SK-N-SH (cell line): ENCODE data around the gene GATB. TPM values are rescaled to one million over a fixed set of nuclear protein-coding genes. Genes with fewer than 3 reads are reported as not detected.

Source experiments
- CTCF ChIA-PET: fragments of 300-600, 350-600 bp; formaldehyde crosslinking; extraction: SDS; loops from one replicate; lab custom pipeline; 2021; lab: Yijun Ruan, JAX
- POLR2A ChIA-PET: fragments of 350-600 bp; sonication (Branson Sonifier 250); formaldehyde crosslinking; extraction: SDS; loops from one replicate; lab custom pipeline; 2020; ENCODE audit warnings: antibody characterized with exemption, inconsistent platforms; lab: Yijun Ruan, JAX
- DNase-seq: peaks from one replicate; pipeline ENCODE4 v3.0.0; 2012
- H2AFZ ChIP-seq: fragments of 200-600 bp; sonication (generic); 2 replicates; pipeline ENCODE4 v1.8.1; 2016; ENCODE audit warnings: antibody characterized with exemption, mild to moderate bottlenecking, low read depth
- H3F3A ChIP-seq: fragments of 200-600 bp; sonication (generic); replicated peaks from 2 replicates; pipeline ENCODE3; 2016; ENCODE audit warnings: antibody characterized with exemption, mild to moderate bottlenecking; ENCODE audit not compliant: insufficient read depth
- H3K27ac ChIP-seq, 2 experiments: fragments of 200-500 bp in 1 of 2; fragments of 200-600 bp in 1 of 2; sonication (Bioruptor generic) in 1 of 2; sonication (generic), shearing (Covaris generic) in 1 of 2; 2 replicates each; pipeline versions ENCODE4 v1.5.1 to v1.6.1; 2014 to 2016; ENCODE audit warnings: low read depth in 2 of 2, inconsistent platforms in 1 of 2, low read length in 1 of 2, mild to moderate bottlenecking in 1 of 2, mixed read lengths in 1 of 2
- H3K27me3 ChIP-seq: fragments of 200-600 bp; sonication (generic), shearing (Covaris generic); 2 replicates; pipeline ENCODE4 v1.6.1; 2016; ENCODE audit warnings: mixed run types; ENCODE audit not compliant: insufficient read depth
- H3K36me3 ChIP-seq, 2 experiments: fragments of 200-500 bp in 1 of 2; fragments of 200-600 bp in 1 of 2; sonication (Bioruptor generic) in 1 of 2; sonication (generic) in 1 of 2; replicated peaks in 1 of 2; 2 replicates each; pipeline versions ENCODE3 to v1.5.1; 2014 to 2016; ENCODE audit warnings: low read length in 1 of 2, mild to moderate bottlenecking in 1 of 2; ENCODE audit not compliant: insufficient read depth in 2 of 2, control insufficient read depth in 1 of 2
- H3K4me1 ChIP-seq, 2 experiments: fragments of 200-500 bp in 1 of 2; fragments of 200-600 bp in 1 of 2; sonication (Bioruptor generic) in 1 of 2; sonication (generic), shearing (Covaris generic) in 1 of 2; 2 replicates each; pipeline versions ENCODE4 v1.5.1 to v1.6.1; 2014 to 2016; ENCODE audit warnings: low read depth in 1 of 2, low read length in 1 of 2, mixed run types in 1 of 2; ENCODE audit not compliant: insufficient read depth in 2 of 2, control insufficient read depth in 1 of 2
- H3K4me2 ChIP-seq: fragments of 200-600 bp; sonication (generic), shearing (Covaris generic); 2 replicates; pipeline ENCODE4 v1.6.1; 2017; ENCODE audit warnings: mixed run types
- H3K4me3 ChIP-seq, 2 experiments: fragments of 200-500 bp in 1 of 2; fragments of 200-600 bp in 1 of 2; sonication (Bioruptor generic) in 1 of 2; sonication (generic), shearing (Covaris generic) in 1 of 2; 2 replicates each; pipeline versions ENCODE4 v1.5.1 to v1.8.1; 2014 to 2016; ENCODE audit warnings: low read depth in 2 of 2, inconsistent platforms in 1 of 2, low read length in 1 of 2, mild to moderate bottlenecking in 1 of 2, mixed read lengths in 1 of 2, moderate library complexity in 1 of 2
- H3K79me2 ChIP-seq: fragments of 200-600 bp; sonication (generic); 2 replicates; pipeline ENCODE4 v1.8.1; 2017; ENCODE audit warnings: mild to moderate bottlenecking; ENCODE audit not compliant: insufficient read depth
- H3K9ac ChIP-seq: fragments of 200-600 bp; sonication (generic); 2 replicates; pipeline ENCODE4 v1.6.1; 2017; ENCODE audit warnings: mixed run types
- H3K9me2 ChIP-seq: fragments of 200-600 bp; sonication (generic); 2 replicates; pipeline ENCODE4 v1.6.1; 2017; ENCODE audit warnings: mixed run types
- H3K9me3 ChIP-seq: fragments of 200-600 bp; sonication (generic); 2 replicates; pipeline ENCODE4 v1.6.1; 2017; ENCODE audit warnings: mixed run types, mild to moderate bottlenecking, moderate library complexity
- H4K20me1 ChIP-seq: fragments of 200-600 bp; sonication (generic); 2 replicates; pipeline ENCODE4 v1.6.1; 2017; ENCODE audit warnings: mild to moderate bottlenecking, mixed run types; ENCODE audit not compliant: insufficient read depth
- ELF1 ChIP-seq: IDR thresholded peaks from 2 replicates; pipeline ENCODE4 v1.4.0; 2012
- FOXJ3 ChIP-seq: sonication (generic); formaldehyde crosslinking; IDR thresholded peaks from 2 replicates; pipeline ENCODE4 v1.5.1; 2020; ENCODE audit warnings: mild to moderate bottlenecking, missing genetic modification reagents
- FOXM1 ChIP-seq: IDR thresholded peaks from 2 replicates; pipeline ENCODE4 v1.4.0; 2012; ENCODE audit warnings: low read depth, mild to moderate bottlenecking
- GABPA ChIP-seq: IDR thresholded peaks from 2 replicates; pipeline ENCODE4 v1.4.0; 2012; ENCODE audit warnings: low read depth, mild to moderate bottlenecking
- IRF3 ChIP-seq: fragments of 150-350 bp; IDR thresholded peaks from 2 replicates; pipeline ENCODE4 v1.6.1; 2016; ENCODE audit warnings: mild to moderate bottlenecking, low read depth, low read length
- JUND ChIP-seq: IDR thresholded peaks from 2 replicates; pipeline ENCODE4 v1.4.0; 2012
- MAX ChIP-seq: IDR thresholded peaks from 2 replicates; pipeline ENCODE4 v1.4.0; 2012; ENCODE audit warnings: low read depth
- MEF2A ChIP-seq: IDR thresholded peaks from 2 replicates; pipeline ENCODE4 v1.4.0; 2012; ENCODE audit warnings: low read depth, borderline replicate concordance
- NFIC ChIP-seq: IDR thresholded peaks from 2 replicates; pipeline ENCODE4 v1.4.0; 2012; ENCODE audit warnings: borderline replicate concordance
- USF1 ChIP-seq: IDR thresholded peaks from 2 replicates; pipeline ENCODE4 v1.4.0; 2012; ENCODE audit warnings: low read depth, borderline replicate concordance
- USF2 ChIP-seq: fragments of 150-350 bp; IDR thresholded peaks from 2 replicates; pipeline ENCODE4 v1.6.1; 2017; ENCODE audit warnings: antibody characterized with exemption, low read length, low read depth, borderline replicate concordance
- YY1 ChIP-seq: IDR thresholded peaks from 2 replicates; pipeline ENCODE4 v1.4.0; 2012; ENCODE audit warnings: low read depth, mild to moderate bottlenecking
- WGBS: methylation state at CpG from one replicate; pipeline ENCODE4 v1.1.6; 2017; ENCODE audit warnings: low lambda C conversion rate; 5-methylcytosine and 5-hydroxymethylcytosine counted together
- polyA plus RNA-seq, 3 experiments: library from polyadenylated mRNA; depleted of rRNA; stranded (reverse); fragments of >200 nt; gene quantifications; 2 replicates each; pipeline ENCODE4 v1.2.3, GENCODE V29; 2012

Gene GATB
- polyA plus RNA-seq, 1 of the 3 experiments (the other 2 are of a cell fraction): 28.1 TPM

- H3F3A ChIP-seq: no peaks in the 10 kb centered on the region
- CTCF ChIA-PET: no interaction called here
- H3K9ac ChIP-seq: no peak overlapping the region
- H3K27me3 ChIP-seq: no peaks in the 10 kb centered on the region
- no peak overlapping the region for H2AFZ ChIP-seq
- H3K27ac ChIP-seq: no peak overlapping the region
- TF ChIP-seq MEF2A (no peak), FOXM1 (no peak), IRF3 (no peak)
- TF ChIP-seq, all 33 proteins: peak for 0
- Histone ChIP-seq H3K9me3 (no peaks in the 10 kb centered on the region), H3K4me2 (no peak overlapping the region), H4K20me1 (no peaks in the 10 kb centered on the region), H3K36me3 (peaks cover 37 to 41% of the 10 kb centered on the region in 2 experiments), H3K4me1 (no peaks in the 10 kb centered on the region), H3K4me3 (no peak overlapping the region), H3K79me2 (no peaks in the 10 kb centered on the region), H3K9me2 (no peaks in the 10 kb centered on the region)
- POLR2A ChIA-PET: no interaction called here
- no peak for DNase-seq
- whole genome bisulfite sequencing: 94% methylated on average over 5 of the region's 5 CpGs
Measured at GRCh38 chr4:151753056-151753455, 7.8 kb downstream of the GATB start.

- CTCF ChIA-PET: interaction anchor here (0.5 to 1.0 kb wide), 2 partner anchors 10 to 767 kb away, joined by 3 read pairs; no protein-coding TSS in a partner anchor
- Histone ChIP-seq H3K27me3 (no peaks in the 10 kb centered on the region), H3K79me2 (no peaks in the 10 kb centered on the region; the same call in 1 of the 2 replicates), H3K9ac (no peak overlapping the region), H3K9me3 (no peaks in the 10 kb centered on the region), H3K4me2 (no peak overlapping the region), H3K9me2 (no peaks in the 10 kb centered on the region), H3K4me3 (no peak overlapping the region), H3K4me1 (peaks cover 4 to 7% of the 10 kb centered on the region in 2 experiments), H2AFZ (no peak overlapping the region), H4K20me1 (no peaks in the 10 kb centered on the region)
- POLR2A ChIA-PET: no interaction called here
- 89% methylated on average over 6 of the region's 6 CpGs for WGBS
- TF ChIP-seq USF2: no peak
- no peak for TF ChIP-seq GABPA
- no peak for TF ChIP-seq ELF1
- TF ChIP-seq NFIC: no peak
- no peak for TF ChIP-seq JUND
- TF ChIP-seq, all 33 proteins: peak for 0
- H3K27ac ChIP-seq: no peak overlapping the region
- peaks cover 4% of the 10 kb centered on the region for H3F3A ChIP-seq
- DNase-seq: no peak
- peaks cover 15 to 22% of the 10 kb centered on the region in 2 experiments for H3K36me3 ChIP-seq
Measured at GRCh38 chr4:151750156-151750555, 10.7 kb downstream of the GATB start.

- no peak for TF ChIP-seq ELF1
- no peak for TF ChIP-seq MAX
- no peak for TF ChIP-seq FOXJ3
- no peak for TF ChIP-seq USF1
- TF ChIP-seq YY1: no peak
- H3K27ac ChIP-seq: peak overlapping the region; percentile 43 to 78
- H3K27me3 ChIP-seq: no peaks in the 10 kb centered on the region
- H3K36me3 ChIP-seq: peaks cover 0 to under 1% of the 10 kb centered on the region in 2 experiments
- no peaks in the 10 kb centered on the region for H4K20me1 ChIP-seq
- peaks cover 12% of the 10 kb centered on the region for H3F3A ChIP-seq
- POLR2A ChIA-PET: no interaction called here
- H3K9ac ChIP-seq: peak overlapping the region; percentile 34; the same call in 1 of the 2 replicates
- peak overlapping the region; percentile 3; the same call in 1 of the 2 replicates for H3K4me2 ChIP-seq
- H3K9me3 ChIP-seq: no peaks in the 10 kb centered on the region
- H2AFZ ChIP-seq: no peak overlapping the region
- 78% methylated on average over 5 of the region's 5 CpGs for WGBS
- no peak for DNase-seq
- H3K9me2 ChIP-seq: no peaks in the 10 kb centered on the region
- CTCF ChIA-PET: no interaction called here
- H3K79me2 ChIP-seq: peaks cover 7% of the 10 kb centered on the region
- H3K4me1 ChIP-seq: peaks cover 4 to 19% of the 10 kb centered on the region in 2 experiments
- no peak overlapping the region for H3K4me3 ChIP-seq
Measured at GRCh38 chr4:151745481-151746231, 15.2 kb downstream of the GATB start.
